ENCODE data around the gene EXTL1.

The EXTL1 gene

GRCh38 chr1:26041978-26042377 lies 20.4 kb downstream of the EXTL1 start:
- no peak for DNase-seq (ENCODE audit: low read depth in 2 of 2)

- DNase-seq (ENCODE audit: low read depth in 2 of 2): no peak
Observed at GRCh38 chr1:26043765-26044164, 22.2 kb downstream of the EXTL1 start.

DNA sequence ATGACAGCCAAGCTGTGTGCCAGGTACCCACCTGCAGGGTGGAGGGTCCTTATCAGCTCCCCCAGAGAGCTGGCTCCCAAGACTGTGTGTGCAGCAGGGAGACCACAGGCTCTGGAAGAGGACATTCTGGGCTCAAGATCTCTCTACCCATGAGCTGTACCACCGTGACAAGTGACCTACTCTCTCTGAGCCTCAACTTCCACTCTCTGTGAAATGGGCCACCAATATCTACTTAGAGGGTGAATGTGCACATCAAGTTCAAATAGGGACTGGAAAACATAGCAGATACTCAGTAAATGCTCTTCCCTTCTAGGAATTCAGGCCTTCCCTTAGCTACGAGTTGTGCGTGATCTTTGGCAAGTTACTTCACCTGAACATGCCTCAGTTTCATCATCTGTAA lies 22.8 kb downstream of the EXTL1 start:
- DNase-seq (ENCODE audit: low read depth in 2 of 2): no peak

DNA sequence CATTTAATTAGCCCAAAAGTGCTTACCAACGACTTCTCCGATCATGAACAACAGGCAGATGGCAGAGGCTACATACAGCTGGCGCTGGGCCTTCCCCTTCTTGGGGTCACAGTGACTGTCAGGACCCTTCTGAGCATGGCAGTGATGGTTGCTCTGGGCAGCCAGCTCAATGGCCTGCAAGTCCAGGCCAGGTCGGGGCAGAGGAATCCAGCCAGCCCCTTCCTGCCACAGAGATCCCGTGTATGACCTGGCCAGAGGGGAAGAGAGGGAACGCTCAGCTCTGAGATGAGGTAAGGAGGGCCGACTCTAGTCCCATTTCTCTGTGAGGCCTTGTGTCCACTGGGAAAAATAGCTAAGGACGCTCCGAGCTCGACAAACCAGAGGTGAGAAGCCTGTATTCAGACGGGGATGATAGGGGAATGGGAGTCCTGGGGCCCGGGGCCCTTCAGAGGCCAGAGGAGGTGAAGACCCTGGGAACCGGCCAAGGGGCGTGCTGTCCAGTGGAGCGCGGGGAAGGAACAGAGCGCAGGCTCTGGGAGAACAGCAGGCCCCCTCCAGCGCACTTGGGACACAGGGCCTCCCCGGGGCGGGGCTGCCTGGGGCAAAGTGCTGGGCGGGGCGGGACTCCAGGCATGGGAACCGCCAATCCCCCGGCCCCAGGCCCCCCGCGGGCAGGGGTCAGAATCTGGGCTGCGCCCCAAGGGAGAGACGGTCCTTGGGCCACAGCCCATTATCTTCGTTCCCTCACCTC lies 23.6 kb downstream of the EXTL1 start:
- DNase-seq (ENCODE audit: low read depth in 2 of 2): no peak

DNA sequence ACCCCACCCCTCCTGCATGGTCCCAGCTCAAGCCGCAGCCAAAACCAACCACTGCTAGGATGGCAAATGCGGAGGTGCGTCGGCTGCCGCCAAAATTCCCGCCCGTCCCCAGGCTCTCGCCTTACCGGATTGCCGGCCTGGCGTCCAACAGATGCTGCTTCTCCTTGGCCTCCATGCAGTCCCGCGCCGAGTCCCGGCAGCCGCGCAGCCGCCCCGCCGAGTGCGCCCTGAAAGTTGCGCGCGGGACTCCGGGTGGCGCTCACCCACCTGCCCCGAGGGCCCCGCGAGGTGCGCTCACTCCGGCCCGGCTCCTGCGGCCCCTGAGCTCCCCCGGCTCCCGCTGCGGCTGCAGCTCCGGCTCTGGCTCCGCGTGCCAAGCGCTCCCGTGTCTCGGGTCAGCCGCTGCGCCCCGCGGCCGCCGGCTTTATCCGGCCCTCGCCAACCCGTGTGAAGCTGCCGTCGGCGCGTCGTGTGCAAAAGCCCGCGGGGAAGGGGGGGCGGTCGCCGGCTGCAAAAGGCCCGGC lies 24.2 kb downstream of the EXTL1 start, which contains the start of gene SLC30A2:
Gene SLC30A2 (minus strand): TSS at position 397 of the 524 bp plus-strand sequence. CDS start 222 bp downstream, at position 175.
- DNase-seq (ENCODE audit: low read depth in 2 of 2): no peak

DNA sequence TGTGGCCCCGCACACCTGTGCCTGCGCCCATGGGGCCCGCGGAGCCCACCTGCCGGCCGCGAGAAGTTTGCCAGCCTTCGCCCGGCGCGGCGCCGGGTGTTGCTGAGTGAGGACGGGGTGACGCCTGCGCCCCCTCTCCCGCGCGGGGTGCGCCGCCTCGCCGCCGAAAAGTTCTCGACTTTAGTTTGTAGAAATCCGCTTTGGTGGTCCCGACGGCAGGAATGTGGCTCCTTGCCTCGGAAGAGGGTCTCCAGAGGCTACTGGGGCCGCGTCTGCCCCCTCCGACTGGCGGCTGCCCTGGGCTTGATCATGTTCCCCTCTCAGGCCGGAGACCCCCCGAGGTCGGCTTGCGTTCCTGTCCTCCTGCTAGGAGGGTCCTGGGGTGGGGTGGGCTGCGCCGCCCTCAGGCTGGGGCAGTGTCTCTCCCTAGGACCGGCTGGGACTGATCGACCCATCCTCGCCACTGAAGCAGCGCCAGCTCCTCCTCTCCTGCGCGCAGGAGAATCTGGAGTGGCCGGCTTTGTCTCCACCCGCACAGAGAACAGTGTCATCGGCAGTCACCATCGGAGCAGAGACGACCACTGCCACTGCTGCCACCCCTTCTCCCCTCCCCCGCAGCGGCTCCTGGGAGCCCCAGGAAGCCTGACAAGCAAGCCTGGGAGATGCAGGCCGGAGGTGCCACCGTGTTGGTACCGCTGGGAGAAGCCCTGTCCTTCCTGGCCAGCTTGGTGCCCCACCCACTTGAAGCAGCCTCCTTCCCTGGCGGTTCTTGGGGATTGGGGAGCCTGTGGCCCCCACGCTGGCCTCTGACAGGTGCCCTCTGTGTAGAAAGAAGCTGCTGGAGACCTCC lies 24.9 kb downstream of the EXTL1 start:
- no peak for DNase-seq (ENCODE audit: low read depth in 2 of 2)

DNA sequence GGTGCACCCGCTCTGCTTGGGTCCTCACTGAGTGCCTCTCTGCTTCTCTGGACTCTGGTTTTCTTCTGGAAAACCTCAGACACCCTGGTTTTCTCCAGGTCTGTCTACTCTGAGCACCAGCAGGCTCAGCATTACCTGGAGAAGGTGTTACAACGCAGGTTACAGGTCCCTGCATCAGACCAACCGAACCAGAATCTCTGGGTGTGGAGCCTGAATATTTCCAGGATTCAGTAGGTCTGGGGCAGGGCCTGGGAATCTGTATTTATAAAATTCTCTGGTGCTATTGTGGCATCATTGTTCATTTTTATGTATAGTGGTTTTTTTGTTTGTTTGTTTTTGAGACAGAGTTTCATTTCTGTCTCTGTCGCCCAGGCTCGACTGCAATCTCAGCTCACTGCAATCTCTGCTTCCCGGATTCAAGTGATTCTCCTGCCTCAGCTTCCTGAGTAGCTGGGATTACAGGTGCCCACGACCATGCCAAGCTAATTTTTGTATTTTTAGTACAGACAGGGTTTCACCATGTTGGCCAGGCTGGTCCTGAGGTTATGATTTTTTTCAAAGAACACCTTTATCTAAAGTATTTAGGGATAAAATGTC lies 25.8 kb downstream of the EXTL1 start:
- DNase-seq (ENCODE audit: low read depth in 2 of 2): no peak

DNA sequence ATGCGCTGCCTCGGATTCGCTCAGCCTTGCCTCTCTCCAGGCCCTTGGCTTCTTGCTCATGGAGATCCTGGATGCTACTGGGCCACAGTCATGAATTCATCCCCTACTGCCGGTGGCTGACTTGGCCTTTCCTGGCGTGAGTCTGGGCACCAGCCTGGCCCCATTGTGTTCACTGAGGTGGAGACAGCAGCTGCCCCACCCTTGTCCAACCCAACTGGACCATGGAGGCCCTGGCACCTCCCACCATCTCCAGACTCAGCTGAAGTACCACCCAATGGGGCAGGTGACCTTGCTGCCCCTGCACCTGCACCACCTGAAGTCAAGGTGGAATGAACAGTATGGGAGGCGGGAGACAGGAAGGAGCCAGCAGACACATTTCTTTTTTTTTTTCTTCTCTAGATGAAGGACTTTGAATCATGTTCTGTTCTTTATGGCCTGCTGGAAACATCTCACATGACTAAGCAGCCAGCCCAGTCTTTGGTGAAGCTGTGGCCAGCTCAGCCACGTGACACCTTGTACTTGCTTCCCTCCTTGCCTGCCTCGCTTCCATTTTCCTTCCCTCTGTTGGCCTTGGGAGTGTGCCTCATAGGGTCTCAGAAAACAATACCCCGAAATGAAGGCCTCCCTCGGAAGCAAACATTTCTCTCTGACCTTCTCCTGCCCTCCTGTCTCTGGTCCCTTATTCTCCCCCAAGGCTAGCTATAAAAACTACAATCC lies 28.1 kb downstream of the EXTL1 start:
- DNase-seq (ENCODE audit: low read depth in 2 of 2): no peak

GRCh38 chr1:26050248-26050640 lies 28.7 kb downstream of the EXTL1 start:
- no peak for DNase-seq (ENCODE audit: low read depth in 2 of 2)

DNA sequence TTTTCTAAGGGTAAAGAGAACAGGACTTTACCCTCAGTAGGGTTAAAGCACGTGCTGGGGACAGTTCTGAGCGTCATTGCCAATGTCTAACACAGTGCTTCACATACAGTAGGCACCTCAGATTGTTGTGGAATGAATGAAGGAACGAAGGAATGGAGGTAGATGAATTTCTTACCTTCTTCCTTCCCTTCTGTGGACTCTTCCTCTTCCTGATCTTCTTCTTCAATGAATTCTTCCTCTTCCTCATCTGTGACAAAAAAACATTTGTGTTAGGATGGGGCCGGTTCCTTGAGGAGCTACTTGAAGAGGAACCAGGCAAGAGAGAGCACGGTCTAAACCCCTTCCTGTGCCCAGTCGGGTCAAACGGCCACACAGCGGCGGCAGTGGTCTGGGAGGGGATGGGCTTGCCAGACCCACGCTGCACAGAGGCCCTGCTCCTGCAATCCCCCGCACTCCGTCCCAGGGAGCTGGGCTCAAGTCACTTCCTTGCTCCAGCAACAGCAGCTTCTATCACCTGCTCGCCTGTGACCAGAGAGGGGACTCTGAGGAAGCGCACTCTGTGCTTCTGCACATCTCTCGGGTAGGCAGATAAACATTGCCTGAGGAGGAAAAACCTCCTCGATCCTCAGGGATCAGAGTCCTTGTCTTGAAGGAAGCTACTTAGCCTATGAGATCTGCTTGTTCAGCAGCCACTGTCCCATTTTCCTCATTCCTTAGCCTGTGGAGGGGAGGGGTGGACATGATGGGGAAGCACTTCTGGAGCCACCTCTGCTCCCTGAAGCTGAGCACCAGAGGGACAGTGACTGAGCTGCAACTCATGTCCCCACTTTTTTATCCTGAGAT lies 32.4 kb downstream of the EXTL1 start:
- no peak for DNase-seq (ENCODE audit: low read depth in 2 of 2)

DNA sequence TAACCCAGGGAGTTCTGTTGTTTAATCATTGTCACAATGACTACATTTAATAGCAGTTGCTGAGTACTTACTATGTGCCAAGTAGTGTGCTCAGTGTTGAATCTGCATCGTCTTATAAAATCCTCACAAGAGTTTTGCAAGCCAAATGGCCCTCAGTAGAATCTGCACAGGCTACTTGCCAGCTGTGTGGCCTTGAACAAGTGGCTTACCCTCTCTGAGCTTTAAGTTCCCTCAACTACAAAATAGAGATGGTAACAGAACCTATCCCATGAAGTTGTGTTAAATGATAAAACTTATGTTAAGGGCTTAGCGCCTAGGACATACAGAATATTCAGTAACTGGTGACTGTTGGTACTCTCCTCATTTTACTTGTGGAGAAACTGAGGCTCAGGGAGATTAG lies 33.5 kb downstream of the EXTL1 start:
- DNase-seq (ENCODE audit: low read depth in 2 of 2): no peak

DNA sequence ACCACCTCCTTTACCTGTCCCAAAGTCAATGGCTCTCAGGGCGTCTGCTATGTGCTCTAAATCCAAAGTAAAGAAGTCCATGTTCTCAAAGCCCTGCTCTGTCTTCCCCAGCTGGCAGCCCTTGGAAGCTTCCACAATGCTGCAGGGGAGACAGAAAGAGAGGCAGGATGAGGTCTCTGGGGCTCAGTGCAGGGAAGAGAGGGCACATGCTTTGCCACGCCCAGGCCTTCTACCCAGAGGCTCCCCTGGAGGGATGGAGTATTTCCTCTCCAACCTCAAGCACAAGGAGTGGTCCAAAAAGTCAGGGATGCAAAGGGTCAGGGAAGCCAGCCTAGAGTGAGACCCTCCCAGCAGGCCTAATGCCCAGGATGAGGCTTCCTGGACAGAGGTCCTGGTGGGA lies 35.6 kb downstream of the EXTL1 start:
- no peak for DNase-seq (ENCODE audit: low read depth in 2 of 2)

- DNase-seq (ENCODE audit: low read depth in 2 of 2): no peak
Observed at GRCh38 chr1:26058052-26058595, 36.5 kb downstream of the EXTL1 start.

DNA sequence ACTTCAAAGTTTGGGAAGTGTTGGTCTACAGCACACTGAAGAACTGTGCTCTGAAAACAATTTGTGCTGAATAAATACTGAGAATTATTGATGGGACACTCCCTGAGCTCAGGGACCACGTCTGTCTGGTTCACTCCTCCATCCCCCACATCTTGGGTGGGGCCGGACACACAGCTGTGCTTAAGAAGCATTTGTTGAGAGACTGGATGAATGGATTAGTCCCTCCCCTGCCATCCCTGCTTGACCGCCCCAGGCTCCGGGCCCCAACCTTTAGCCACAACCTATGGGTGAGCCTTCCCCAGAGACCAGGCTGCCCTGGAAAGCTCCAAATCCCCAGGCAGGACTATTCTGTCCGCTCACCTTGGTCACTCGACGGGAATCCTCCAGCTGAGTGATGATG lies 38.3 kb downstream of the EXTL1 start:
- no peak for DNase-seq (ENCODE audit: low read depth in 2 of 2)

GRCh38 chr1:26060832-26061574 lies 39.4 kb downstream of the EXTL1 start:
- DNase-seq (ENCODE audit: low read depth in 2 of 2): no peak

GRCh38 chr1:26064553-26064952 lies 43.0 kb downstream of the EXTL1 start:
- no peak for DNase-seq (ENCODE audit: low read depth in 2 of 2)

- DNase-seq (ENCODE audit: low read depth in 2 of 2): no peak
Observed at GRCh38 chr1:26066160-26066559, 44.6 kb downstream of the EXTL1 start.

GRCh38 chr1:26066857-26067256 lies 45.3 kb downstream of the EXTL1 start:
- DNase-seq (ENCODE audit: low read depth in 2 of 2): no peak

DNA sequence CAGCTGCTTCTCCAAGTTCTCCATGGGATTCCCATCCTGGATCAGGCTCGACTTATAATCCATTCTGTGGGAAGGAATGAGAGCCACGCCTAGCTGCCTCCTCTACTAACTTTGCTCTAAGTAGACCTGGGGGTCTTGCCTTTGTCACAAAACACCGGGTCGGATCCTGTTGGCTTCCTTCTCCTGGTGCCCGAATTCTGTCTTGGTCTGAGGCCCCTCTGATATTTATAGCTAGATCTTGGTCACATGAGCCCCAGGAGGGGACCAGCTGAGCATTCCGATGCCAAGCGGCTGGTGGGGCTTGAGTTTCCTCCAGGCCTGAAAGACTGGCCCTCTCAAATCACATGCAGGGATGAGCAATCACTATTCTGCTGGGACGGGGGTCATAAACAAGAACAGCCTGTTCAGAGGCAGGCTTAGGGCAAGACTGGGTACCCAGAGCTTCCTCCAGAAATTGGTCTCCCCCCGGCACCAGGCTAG lies 45.9 kb downstream of the EXTL1 start, which contains the start of gene TRIM63:
Gene TRIM63 (minus strand): TSS at position 199 of the 480 bp plus-strand sequence. CDS start 136 bp downstream, at position 63.
- no peak for DNase-seq (ENCODE audit: low read depth in 2 of 2)

DNA sequence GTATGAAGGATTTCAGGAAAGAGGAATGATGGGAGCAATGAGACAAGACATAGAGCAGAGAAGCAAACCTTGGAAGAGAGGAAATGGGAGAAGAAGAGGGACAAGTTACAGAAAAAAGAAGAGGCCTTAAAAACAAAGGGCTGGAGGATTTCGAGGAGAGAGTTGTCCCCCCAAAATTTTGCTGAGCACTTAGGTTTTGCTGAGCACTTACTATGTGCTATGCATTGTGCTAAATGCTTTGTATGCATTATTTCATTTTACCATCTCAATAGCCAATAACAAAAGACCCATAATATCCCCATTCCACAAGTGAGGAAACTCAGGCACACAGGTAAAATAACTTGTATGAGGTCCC lies 48.3 kb downstream of the EXTL1 start:
- no peak for DNase-seq (ENCODE audit: low read depth in 2 of 2)

All from stimulated activated CD8-positive, alpha-beta memory T cell treated with anti-CD3 and anti-CD28 coated beads, Interleukin-2, amount 100 ng/mL, for 1 hour (primary cell).